ENCODE results near the gene GTF2H3. TPM values are rescaled to one million over a fixed set of nuclear protein-coding genes. Genes with fewer than 3 reads are reported as not detected.

GTF2H3 gene
- total RNA-seq, 1 donor from 2014 or later: 22.9 TPM

- TF ChIP-seq CTCF (conservative IDR thresholded peaks at IDR 0.05; ENCODE audit: low read depth, low read length): no peak
- no peak overlapping the region for H3K4me3 ChIP-seq (ENCODE audit: low read depth, low read length)
- no peak for DNase-seq (ENCODE audit: low read depth)
Measured at GRCh38 chr12:123614531-123614930, 19.1 kb upstream of the GTF2H3 start.

GRCh38 chr12:123617144-123617543 lies 16.5 kb upstream of the GTF2H3 start:
- no peak for TF ChIP-seq CTCF (conservative IDR thresholded peaks at IDR 0.05; ENCODE audit: low read depth, low read length)
- no peak overlapping the region for H3K4me3 ChIP-seq (ENCODE audit: low read depth, low read length)
- DNase-seq (ENCODE audit: low read depth): no peak

- DNase-seq (ENCODE audit: low read depth): no peak
- H3K4me3 ChIP-seq (ENCODE audit: low read depth, low read length): no peak overlapping the region
- no peak for TF ChIP-seq CTCF (conservative IDR thresholded peaks at IDR 0.05; ENCODE audit: low read depth, low read length)
Measured at GRCh38 chr12:123617580-123617979, 16.0 kb upstream of the GTF2H3 start.

- DNase-seq (ENCODE audit: low read depth): no peak
- no peak overlapping the region for H3K4me3 ChIP-seq (ENCODE audit: low read depth, low read length)
- TF ChIP-seq CTCF (conservative IDR thresholded peaks at IDR 0.05; ENCODE audit: low read depth, low read length): no peak
Measured at GRCh38 chr12:123621101-123621500, 12.5 kb upstream of the GTF2H3 start.

- no peak overlapping the region for H3K4me3 ChIP-seq (ENCODE audit: low read depth, low read length)
- DNase-seq (ENCODE audit: low read depth): no peak
- TF ChIP-seq CTCF (conservative IDR thresholded peaks at IDR 0.05; ENCODE audit: low read depth, low read length): no peak
Measured at GRCh38 chr12:123621619-123622530, 11.8 kb upstream of the GTF2H3 start.

- DNase-seq (ENCODE audit: low read depth): no peak
- TF ChIP-seq CTCF (conservative IDR thresholded peaks at IDR 0.05; ENCODE audit: low read depth, low read length): no peak
- H3K4me3 ChIP-seq (ENCODE audit: low read depth, low read length): peak overlapping the region; percentile 74
Measured at GRCh38 chr12:123634142-123634561, 523 bp downstream of the GTF2H3 start.

GRCh38 chr12:123643911-123644310 lies 10.3 kb downstream of the GTF2H3 start:
- TF ChIP-seq CTCF (conservative IDR thresholded peaks at IDR 0.05; ENCODE audit: low read depth, low read length): no peak

More at GRCh38 chr12:123643911-123644310, 10.3 kb downstream of the GTF2H3 start:
- no peak for DNase-seq (ENCODE audit: low read depth)
- H3K4me3 ChIP-seq (ENCODE audit: low read depth, low read length): no peak overlapping the region

Measured in epithelial cell of proximal tubule (primary cell).